GM12878 (cell line): ENCODE results near the gene PPEF1. TPM values are rescaled to one million over a fixed set of nuclear protein-coding genes. Genes with fewer than 3 reads are reported as not detected.
A peak's percentile ranks its signal among the peaks of the same experiment; 100 is the strongest.

ENCODE experiments used
- ATAC-seq: fragments of 200-7000 bp; cut with Tn5 transposase; 3 replicates; pipeline ENCODE4 v1.9.1; 2020; ENCODE audit warnings: mild to moderate bottlenecking, moderate library complexity
- BruUV-seq: library from RNA; stranded (reverse); fragments of 400-500 nt; replicated peaks from 2 replicates; lab custom pipeline; 2021; lab: Mats Ljungman, UMichigan
- CTCF ChIA-PET: fragments of 300-600 bp; sonication (Branson Sonifier 250); formaldehyde crosslinking; extraction: SDS; loops from one replicate; lab custom pipeline; 2021; ENCODE audit warnings: inconsistent platforms; lab: Yijun Ruan, JAX
- POLR2A ChIA-PET: fragments of 350-600 bp; formaldehyde crosslinking; extraction: SDS; loops from one replicate; lab custom pipeline; 2021; ENCODE audit warnings: inconsistent platforms; lab: Charles Lee
- RAD21 ChIA-PET: fragments of 300-600 bp; sonication (Branson Sonifier 250); formaldehyde crosslinking; loops from one replicate; lab custom pipeline; 2023; ENCODE audit warnings: antibody characterized with exemption; ENCODE audit not compliant: unreplicated experiment; lab: Charles Lee
- SMC1A ChIA-PET: fragments of 300-600 bp; sonication (Branson Sonifier 250); formaldehyde crosslinking; loops from one replicate; lab custom pipeline; 2023; ENCODE audit not compliant: unreplicated experiment, uncharacterized antibody; lab: Charles Lee
- DNase-seq: peaks from one replicate; pipeline ENCODE4 v3.0.0-alpha.2; 2011; ENCODE audit warnings: low read depth, low spot score
- FAIRE-seq: peaks from 3 replicates; lab custom pipeline; 2011; peaks lifted over from hg19 to GRCh38; lab: Jason Lieb, UNC
- H2AFZ ChIP-seq: 2 replicates; pipeline ENCODE4 v1.6.0; 2011; ENCODE audit warnings: low read depth, low read length, control low read depth; ENCODE audit not compliant: control insufficient read depth
- H3K27ac ChIP-seq: 2 replicates; pipeline ENCODE4 v1.5.1; 2011; ENCODE audit warnings: control low read depth; ENCODE audit not compliant: control insufficient read depth, insufficient read depth
- H3K27me3 ChIP-seq, 2 experiments: replicated peaks in 1 of 2; 2 replicates each; pipeline versions ENCODE4 v1.6.0 to v1.6.1; 2011; ENCODE audit warnings: low read length in 1 of 2; ENCODE audit not compliant: control insufficient read depth in 2 of 2, insufficient read depth in 2 of 2
- H3K36me3 ChIP-seq, 2 experiments: 2 replicates each; pipeline ENCODE4 v1.5.1; 2011; ENCODE audit warnings: low read length in 1 of 2; ENCODE audit not compliant: control insufficient read depth in 2 of 2, insufficient read depth in 2 of 2
- H3K4me1 ChIP-seq: 2 replicates; pipeline ENCODE4 v1.6.1; 2011; ENCODE audit warnings: mild to moderate bottlenecking, low read length, moderate library complexity, mixed read lengths; ENCODE audit not compliant: control insufficient read depth, insufficient read depth
- H3K4me2 ChIP-seq: 2 replicates; pipeline ENCODE4 v1.6.0; 2011; ENCODE audit warnings: control low read depth; ENCODE audit not compliant: control insufficient read depth, insufficient read depth
- H3K4me3 ChIP-seq: fragments of 200-600 bp; sonication (generic); 2 replicates; pipeline ENCODE4 v1.5.1; 2016
- H3K79me2 ChIP-seq: 2 replicates; pipeline ENCODE4 v1.6.0; 2011; ENCODE audit warnings: low read length; ENCODE audit not compliant: control insufficient read depth, insufficient read depth
- H3K9ac ChIP-seq: 2 replicates; pipeline ENCODE4 v1.8.0; 2011; ENCODE audit warnings: low read length, control low read depth, mixed read lengths; ENCODE audit not compliant: control insufficient read depth, insufficient read depth
- H3K9me3 ChIP-seq: replicated peaks from 3 replicates; pipeline ENCODE4 v1.5.1; 2011; ENCODE audit warnings: mild to moderate bottlenecking, low read length; ENCODE audit not compliant: control insufficient read depth, insufficient read depth
- H4K20me1 ChIP-seq: 2 replicates; pipeline ENCODE4 v1.6.0; 2011; ENCODE audit not compliant: control insufficient read depth, insufficient read depth
- SUZ12 ChIP-seq: fragments of 200-600 bp; sonication (generic); IDR thresholded peaks from one replicate; pipeline ENCODE4 v1.6.1; 2018; ENCODE audit warnings: antibody characterized with exemption, mild to moderate bottlenecking; ENCODE audit not compliant: unreplicated experiment
- WGBS: methylation state at CpG from one replicate; pipeline ENCODE4 v1.1.6; 2016; ENCODE audit warnings: low lambda C conversion rate; ENCODE audit not compliant: insufficient replicate concordance, insufficient coverage; ENCODE audit errors: missing lambda C conversion rate; 5-methylcytosine and 5-hydroxymethylcytosine counted together
- in situ Hi-C: fragments of 300-500 bp; cut with MboI; formaldehyde crosslinking; loops from 9 replicates; pipeline ENCODE4 v1.14.3; 2018; ENCODE audit warnings: mixed read lengths
- intact Hi-C: fragments of 100-400 bp; cut with micrococcal nuclease; formaldehyde crosslinking; loops from one replicate; pipeline ENCODE4 v1.14.2; 2022; ENCODE audit not compliant: unreplicated experiment
- polyA plus RNA-seq, 11 experiments: library from polyadenylated mRNA; depleted of rRNA in 4 of 11; unstranded in 6 of 11; stranded (reverse) in 5 of 11; fragments of >200 nt; fragmentation: Nextera tagmentation in 4 of 11; fragmentation: Illumina TruSeq in 1 of 11; extraction: Ambion mirVana in 4 of 11; extraction: Trizol in 1 of 11; gene quantifications; 1 replicate in 1 of 11; 2 replicates in 10 of 11; pipeline versions ENCODE4 v1.2.1 to v1.2.3, GENCODE V29; 2011 to 2016; ENCODE audit warnings: inconsistent platforms in 2 of 11, missing spikeins in 2 of 11, low read depth in 1 of 11
- total RNA-seq, 4 experiments: library from RNA; depleted of rRNA in 3 of 4; stranded (reverse); fragments of >200 nt in 3 of 4; fragmentation: Illumina TruSeq in 1 of 4; extraction: Trizol in 1 of 4; gene quantifications; 2 replicates each; pipeline versions ENCODE4 v1.2.1 to v1.2.3, GENCODE V29; 2013 to 2021
- TF ChIP-seq, protein P1 (sequence below): fragments of 450-650 bp; IDR thresholded peaks from 2 replicates; pipeline ENCODE4 v1.6.1; 2018; ENCODE audit warnings: borderline replicate concordance, mild to moderate bottlenecking; ENCODE audit not compliant: partially characterized antibody
- TF ChIP-seq, protein P2 (sequence below): IDR thresholded peaks from 2 replicates; pipeline ENCODE4 v1.6.1; 2011; ENCODE audit warnings: borderline replicate concordance, low read depth, mild to moderate bottlenecking, moderate library complexity, mixed read lengths, low read length; ENCODE audit not compliant: insufficient read depth; ENCODE audit errors: extremely low read length

The PPEF1 gene
- total and polyA plus RNA-seq, 10 of the 15 experiments (the other 5 are each of a cell fraction or from before 2014, with no cell fraction given) = 0.24 to 2.2 (median 0.50) TPM

DNA sequence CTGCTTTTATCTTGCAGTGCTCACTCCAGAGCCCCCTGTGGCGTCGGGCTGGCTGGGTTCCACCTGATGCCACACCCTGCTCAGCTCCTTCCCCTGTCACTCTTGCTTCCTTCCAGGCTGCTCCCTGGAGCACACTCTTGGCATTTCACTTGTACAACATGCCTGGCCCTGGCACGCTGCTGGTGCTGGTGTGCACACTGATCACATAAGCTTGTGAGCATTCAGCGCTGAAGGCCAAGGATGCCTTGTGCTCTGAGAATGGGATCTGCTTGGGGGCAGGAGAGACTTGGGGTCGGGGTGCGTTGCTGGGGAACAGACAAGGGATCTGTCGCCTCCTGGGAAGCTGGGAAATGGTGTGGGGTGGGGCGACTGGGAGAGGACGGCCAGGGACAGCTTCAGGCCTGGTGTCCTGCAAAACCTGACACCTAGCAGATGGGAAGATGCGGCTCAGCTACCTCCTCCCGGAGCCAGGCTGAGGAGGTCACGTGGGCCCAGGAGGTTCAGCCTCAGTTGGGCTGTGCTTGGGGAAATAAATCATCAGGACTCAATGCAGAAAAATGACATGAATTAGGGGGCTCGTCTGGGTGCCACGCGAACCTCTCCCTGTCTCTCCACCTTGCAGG is 167.9 kb downstream of the PPEF1 start:
- FAIRE-seq = no peak
- WGBS = 77% methylated on average over 15 of the region's 15 CpGs
- Histone ChIP-seq H3K4me1 (no peaks in the 10 kb centered on the region), H3K9me3 (no peaks in the 10 kb centered on the region), H3K4me2 (no peak overlapping the region), H2AFZ (no peak overlapping the region), H3K27me3 (no peaks in the 10 kb centered on the region), H3K9ac (no peak overlapping the region), H4K20me1 (no peaks in the 10 kb centered on the region), H3K4me3 (no peak overlapping the region), H3K27ac (no peak overlapping the region), H3K36me3 (no peaks in the 10 kb centered on the region), H3K79me2 (no peaks in the 10 kb centered on the region)
- ChIA-PET POLR2A (no interaction called here), CTCF (no interaction called here), SMC1A (no interaction called here), RAD21 (interaction anchor here (0.6 kb wide), 1 partner anchor 205 kb away, joined by 3 read pairs; no protein-coding TSS in a partner anchor)
- BruUV-seq = no TSS peak
- DNase-seq = no peak
- TF ChIP-seq SUZ12 = no peak
- TF ChIP-seq, protein P1, sequence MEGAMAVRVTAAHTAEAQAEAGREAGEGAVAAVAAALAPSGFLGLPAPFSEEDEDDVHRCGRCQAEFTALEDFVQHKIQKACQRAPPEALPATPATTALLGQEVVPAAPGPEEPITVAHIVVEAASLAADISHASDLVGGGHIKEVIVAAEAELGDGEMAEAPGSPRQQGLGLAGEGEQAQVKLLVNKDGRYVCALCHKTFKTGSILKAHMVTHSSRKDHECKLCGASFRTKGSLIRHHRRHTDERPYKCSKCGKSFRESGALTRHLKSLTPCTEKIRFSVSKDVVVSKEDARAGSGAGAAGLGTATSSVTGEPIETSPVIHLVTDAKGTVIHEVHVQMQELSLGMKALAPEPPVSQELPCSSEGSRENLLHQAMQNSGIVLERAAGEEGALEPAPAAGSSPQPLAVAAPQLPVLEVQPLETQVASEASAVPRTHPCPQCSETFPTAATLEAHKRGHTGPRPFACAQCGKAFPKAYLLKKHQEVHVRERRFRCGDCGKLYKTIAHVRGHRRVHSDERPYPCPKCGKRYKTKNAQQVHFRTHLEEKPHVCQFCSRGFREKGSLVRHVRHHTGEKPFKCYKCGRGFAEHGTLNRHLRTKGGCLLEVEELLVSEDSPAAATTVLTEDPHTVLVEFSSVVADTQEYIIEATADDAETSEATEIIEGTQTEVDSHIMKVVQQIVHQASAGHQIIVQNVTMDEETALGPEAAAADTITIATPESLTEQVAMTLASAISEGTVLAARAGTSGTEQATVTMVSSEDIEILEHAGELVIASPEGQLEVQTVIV = no peak
- TF ChIP-seq, protein P2, sequence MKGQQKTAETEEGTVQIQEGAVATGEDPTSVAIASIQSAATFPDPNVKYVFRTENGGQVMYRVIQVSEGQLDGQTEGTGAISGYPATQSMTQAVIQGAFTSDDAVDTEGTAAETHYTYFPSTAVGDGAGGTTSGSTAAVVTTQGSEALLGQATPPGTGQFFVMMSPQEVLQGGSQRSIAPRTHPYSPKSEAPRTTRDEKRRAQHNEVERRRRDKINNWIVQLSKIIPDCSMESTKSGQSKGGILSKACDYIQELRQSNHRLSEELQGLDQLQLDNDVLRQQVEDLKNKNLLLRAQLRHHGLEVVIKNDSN = peak; percentile 22
- in situ Hi-C loops (no loop called here), intact Hi-C loops (no loop called here)
- ATAC-seq = no peak
